ENCODE data around the gene DYTN. TPM values are rescaled to one million over a fixed set of nuclear protein-coding genes. Genes with fewer than 3 reads are reported as not detected.

DYTN gene
- total and polyA plus RNA-seq, 2 donors (not counting 3 experiments of a cell fraction or from before 2014, with no cell fraction given) = 0.06 to 0.62 TPM

GRCh38 chr2:206670531-206671319 is 47.5 kb downstream of the DYTN start:
- DNase-seq (ENCODE audit: low read depth, low spot score) (no peak), FAIRE-seq (no peak)
- no peak overlapping the region for H2AFZ ChIP-seq (ENCODE audit: low read depth, low read length)
- H3K9ac ChIP-seq (replicated peaks; ENCODE audit: extremely low read depth, insufficient read depth, low read length) = no peak overlapping the region
- no peaks in the 10 kb centered on the region for H3K9me3 ChIP-seq (replicated peaks; ENCODE audit: control insufficient read depth, insufficient read depth, low read length)
- no peak overlapping the region for H3K4me3 ChIP-seq (replicated peaks in 1 of 3; ENCODE audit: insufficient read depth in 1 of 3, low read depth in 1 of 3, low read length in 3 of 3)
- no peaks in the 10 kb centered on the region for H3K9me1 ChIP-seq (replicated peaks; ENCODE audit: control insufficient read depth, extremely low read depth, insufficient read depth, low read length)
- no peak for TF ChIP-seq POLR2AphosphoS5 (IDR thresholded peaks at IDR 0.05; ENCODE audit: insufficient read depth, low read depth, low read length)
- no peak for TF ChIP-seq GATA2 (IDR thresholded peaks at IDR 0.05; ENCODE audit: insufficient read depth, insufficient read length, low read depth, low read length)
- no peak for TF ChIP-seq JUN (IDR thresholded peaks at IDR 0.05; ENCODE audit: borderline replicate concordance, insufficient read depth, insufficient read length, low read depth)
- TF ChIP-seq EZH2 (IDR thresholded peaks at IDR 0.05; ENCODE audit: borderline replicate concordance, low read depth, low read length, severe bottlenecking) = no peak
- no peak for TF ChIP-seq POLR2A (IDR thresholded peaks at IDR 0.05; ENCODE audit: low read depth, low read length)
- TF ChIP-seq MAX (IDR thresholded peaks at IDR 0.05; ENCODE audit: insufficient read depth, insufficient read length) = no peak
- no peak for TF ChIP-seq FOS (IDR thresholded peaks at IDR 0.05; ENCODE audit: borderline replicate concordance, insufficient read depth, low read length)
- no peak for TF ChIP-seq MYC (IDR thresholded peaks at IDR 0.05; ENCODE audit: low read depth, low read length)
- no peak for TF ChIP-seq CTCF (IDR thresholded peaks at IDR 0.05; ENCODE audit: extremely low read depth in 1 of 2, insufficient read depth in 1 of 2, low read depth in 1 of 2, low read length in 2 of 2)
- no TSS peak for BruUV-seq (replicated peaks)
- intact Hi-C loops (cut with micrococcal nuclease) (no loop called here), dilution Hi-C loops (cut with MboI; ENCODE audit: extremely low pct_ligation_motif_present, low sequenced_read_pairs) (no loop called here)
- ChIA-PET CTCF (no interaction called here), POLR2A (no interaction called here)
- no peaks in the 10 kb centered on the region for H4K20me1 ChIP-seq (replicated peaks; ENCODE audit: control insufficient read depth, extremely low read depth, insufficient read depth, low read length)
- H3K36me3 ChIP-seq (ENCODE audit: control insufficient read depth in 2 of 2, extremely low read depth in 1 of 2, insufficient read depth in 2 of 2, low read length in 2 of 2) = no peaks in the 10 kb centered on the region
- no peaks in the 10 kb centered on the region for H3K4me1 ChIP-seq (ENCODE audit: control insufficient read depth, extremely low read depth, insufficient read depth, low read length)
- peaks cover 6 to 10% of the 10 kb centered on the region in 2 experiments for H3K27me3 ChIP-seq (ENCODE audit: control insufficient read depth in 2 of 2, insufficient read depth in 2 of 2, low read length in 2 of 2)
- no peak overlapping the region for H3K4me2 ChIP-seq (ENCODE audit: insufficient read depth, low read length)
- H3K79me2 ChIP-seq (ENCODE audit: control insufficient read depth, insufficient read depth, low read length) = no peaks in the 10 kb centered on the region
- H3K27ac ChIP-seq (ENCODE audit: insufficient read depth, low read depth, low read length) = no peak overlapping the region

All from endothelial cell of umbilical vein (primary cell).